RKO (cell line): ENCODE results near the gene PPFIBP1.
A peak's percentile ranks its signal among the peaks of the same experiment; 100 is the strongest.

Experiments
- DNase-seq: peaks from one replicate; pipeline ENCODE4 v3.0.0-alpha.2; 2016; ENCODE audit warnings: low spot score

The PPFIBP1 gene

DNA sequence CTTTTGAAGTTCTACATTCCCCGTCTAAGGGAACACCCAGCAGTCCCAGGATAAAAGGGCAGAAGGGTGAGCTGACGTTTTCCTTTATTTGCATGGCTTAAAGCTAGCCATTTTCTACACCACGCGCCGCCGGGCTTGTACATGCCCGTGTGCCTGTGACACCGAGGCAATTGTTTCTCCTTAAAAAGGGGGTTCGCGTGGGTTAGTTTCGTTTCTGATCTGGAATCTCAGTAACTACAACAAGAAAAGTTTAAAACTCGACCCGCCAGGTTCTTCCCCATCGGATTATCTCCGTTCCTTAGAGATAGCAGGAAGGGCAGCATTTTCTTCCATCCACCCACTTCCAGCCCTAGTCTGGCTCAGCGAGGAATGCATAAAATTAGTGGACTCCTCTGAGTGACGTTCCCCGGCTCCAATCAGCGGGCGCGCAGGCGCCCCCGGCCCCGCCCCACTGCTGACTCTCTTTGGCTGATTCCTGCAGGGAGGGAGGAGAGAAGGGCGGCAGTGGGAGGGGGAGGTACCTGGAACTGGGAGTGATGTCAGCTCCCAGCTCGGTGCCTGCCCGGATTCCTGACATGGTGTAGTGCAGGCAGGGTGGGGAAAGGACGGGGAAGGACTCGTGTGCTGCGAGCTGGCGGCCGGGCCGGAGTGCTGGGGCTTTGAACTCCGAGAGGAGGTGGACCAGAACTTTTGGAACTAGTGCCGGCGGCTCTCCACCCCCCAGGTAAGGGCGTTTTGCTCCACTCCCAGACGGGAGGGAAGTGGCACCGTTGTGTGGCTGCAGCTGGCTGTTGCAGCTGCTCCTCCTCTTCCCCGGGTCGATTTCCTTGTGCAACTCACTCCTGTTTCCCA, at the start of gene PPFIBP1:
Gene PPFIBP1, plus strand, starts transcription at position 565 of the 852 bp plus-strand sequence. CDS start 109,191 bp downstream, outside the sequence.
- peak; percentile 97 for DNase-seq

DNA sequence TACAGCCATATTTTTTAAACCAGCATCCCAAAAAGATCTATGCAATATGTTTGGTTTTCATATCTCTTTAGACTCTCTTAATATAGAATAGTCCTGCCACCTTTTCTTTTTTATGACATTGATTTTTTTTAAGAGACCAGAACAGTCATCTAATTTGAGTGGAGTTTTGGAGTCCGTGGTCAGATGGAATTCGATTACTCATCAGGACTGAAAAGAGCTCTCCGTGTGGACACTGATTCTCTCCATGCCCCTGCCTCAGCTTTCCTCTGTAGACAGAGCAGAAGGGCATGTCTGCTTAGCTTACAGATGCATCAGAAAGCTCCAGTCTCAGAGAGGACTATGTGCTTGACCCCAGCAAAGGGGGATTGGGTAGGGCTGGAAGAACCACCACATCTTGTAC, 49.7 kb upstream of the PPFIBP1 start:
- DNase-seq: peak; percentile 59

DNA sequence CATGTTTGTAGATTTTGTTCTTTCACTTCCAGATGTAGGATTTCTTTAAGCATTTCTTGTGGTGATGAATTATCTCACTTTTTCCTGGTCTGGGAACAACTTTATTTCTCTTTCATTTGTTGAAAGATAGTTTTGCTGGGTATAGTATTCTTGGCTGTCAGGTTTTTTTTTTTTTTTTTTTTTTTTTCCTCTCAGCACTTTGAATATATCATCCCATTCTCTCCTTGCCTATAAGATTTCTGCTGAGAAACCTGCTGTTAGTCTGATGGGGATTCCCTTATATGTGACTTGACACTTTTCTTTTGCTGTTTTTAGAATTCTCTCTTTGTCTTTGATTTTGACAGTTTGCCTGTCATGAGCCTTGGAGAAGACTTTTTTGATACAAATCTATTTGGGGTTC, 47.0 kb upstream of the PPFIBP1 start:
- DNase-seq: no peak

DNA sequence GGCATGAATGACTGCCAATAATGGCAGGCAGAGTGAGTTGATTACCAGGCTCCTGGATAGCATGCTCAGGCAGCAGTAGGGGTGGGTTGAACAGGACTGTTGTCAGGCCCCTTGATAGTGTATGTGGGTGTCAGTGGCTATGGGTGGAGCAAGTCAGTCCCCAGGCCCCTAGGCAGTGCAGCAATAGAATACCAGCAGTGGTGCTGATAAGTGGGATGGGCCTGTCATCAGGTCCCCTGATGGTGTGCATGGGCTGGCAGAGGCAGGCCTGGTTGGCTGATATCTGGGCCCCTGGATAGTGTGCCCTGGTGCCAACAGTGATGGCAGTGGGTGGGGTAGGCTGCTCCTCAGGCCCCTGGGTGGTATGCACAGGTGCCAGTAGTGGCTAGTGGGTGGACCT, 45.1 kb upstream of the PPFIBP1 start:
- no peak for DNase-seq

DNA sequence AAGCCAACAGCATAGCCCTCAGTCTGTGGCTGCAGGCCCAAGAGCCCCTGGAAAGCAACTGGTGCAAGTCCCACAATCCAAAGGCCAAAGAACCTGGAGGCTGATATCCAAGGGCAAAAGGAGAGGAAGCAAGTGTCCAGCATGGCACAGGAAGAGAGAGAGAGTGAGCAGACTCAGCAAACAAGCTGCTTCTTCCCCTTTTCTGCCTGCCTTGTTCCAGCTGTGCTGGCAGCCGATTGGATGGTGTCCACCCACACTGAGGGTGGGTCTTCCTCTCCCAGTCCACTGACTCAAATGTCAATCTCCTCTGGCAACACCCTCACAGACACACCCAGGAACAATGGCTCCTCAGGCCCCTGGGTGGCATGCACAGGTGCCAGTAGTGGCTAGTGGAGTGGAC, 44.0 kb upstream of the PPFIBP1 start:
- DNase-seq: no peak

DNA sequence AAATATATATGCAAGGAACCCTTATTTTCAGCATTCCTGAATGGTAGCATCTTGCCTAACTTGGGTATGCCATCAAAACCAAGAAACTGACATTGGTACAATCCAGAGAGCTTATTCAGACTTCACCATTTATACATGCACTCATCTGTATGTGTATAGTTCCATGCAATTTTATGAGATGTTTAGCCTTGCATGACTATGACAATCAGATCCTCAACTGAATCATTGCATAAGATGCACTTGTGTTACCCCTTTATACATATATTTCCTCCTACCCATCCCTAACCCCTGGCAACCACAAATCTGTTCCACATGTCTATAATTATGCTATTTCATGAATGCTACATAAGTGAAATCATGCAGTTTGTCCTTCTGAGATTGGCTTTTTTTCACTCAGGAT, 37.0 kb upstream of the PPFIBP1 start:
- DNase-seq: no peak

DNA sequence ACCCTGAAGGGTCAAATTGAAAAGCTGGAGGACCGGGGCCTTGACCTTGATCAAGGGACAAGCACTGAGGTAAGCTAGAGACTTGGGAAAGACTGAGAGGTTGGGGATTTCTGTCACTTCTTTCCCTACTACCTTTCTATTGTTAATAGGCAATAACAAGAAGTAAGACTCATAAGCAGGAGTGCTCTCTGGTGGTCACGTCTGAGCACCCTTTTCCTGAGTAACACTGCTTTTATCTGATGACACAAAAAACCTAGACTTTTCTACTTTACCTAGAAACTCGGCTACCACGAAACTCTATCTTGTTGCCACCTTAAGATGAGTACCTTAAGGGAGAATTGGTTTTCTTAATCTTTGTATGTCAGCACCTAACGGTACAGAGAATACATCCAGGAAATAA, 35.5 kb upstream of the PPFIBP1 start:
- no peak for DNase-seq

DNA sequence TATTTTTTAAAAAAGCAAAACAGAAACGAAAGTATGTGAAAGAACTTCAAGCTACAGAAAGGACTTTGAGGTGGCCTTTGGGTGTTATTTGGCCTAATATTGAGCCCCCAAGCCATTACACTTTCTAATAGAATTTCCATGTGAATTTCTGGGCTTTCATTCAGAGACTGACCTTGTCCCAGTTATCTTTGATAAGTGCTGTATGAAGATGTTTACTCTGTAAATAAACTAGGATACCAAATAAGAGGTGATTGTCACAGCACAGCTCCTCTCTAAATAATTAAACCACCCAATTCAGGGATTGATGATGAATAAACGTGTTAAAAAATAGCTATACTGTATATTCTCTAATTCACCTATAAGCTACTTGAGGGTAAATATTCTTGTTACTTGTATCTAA, 32.8 kb upstream of the PPFIBP1 start:
- DNase-seq: no peak

DNA sequence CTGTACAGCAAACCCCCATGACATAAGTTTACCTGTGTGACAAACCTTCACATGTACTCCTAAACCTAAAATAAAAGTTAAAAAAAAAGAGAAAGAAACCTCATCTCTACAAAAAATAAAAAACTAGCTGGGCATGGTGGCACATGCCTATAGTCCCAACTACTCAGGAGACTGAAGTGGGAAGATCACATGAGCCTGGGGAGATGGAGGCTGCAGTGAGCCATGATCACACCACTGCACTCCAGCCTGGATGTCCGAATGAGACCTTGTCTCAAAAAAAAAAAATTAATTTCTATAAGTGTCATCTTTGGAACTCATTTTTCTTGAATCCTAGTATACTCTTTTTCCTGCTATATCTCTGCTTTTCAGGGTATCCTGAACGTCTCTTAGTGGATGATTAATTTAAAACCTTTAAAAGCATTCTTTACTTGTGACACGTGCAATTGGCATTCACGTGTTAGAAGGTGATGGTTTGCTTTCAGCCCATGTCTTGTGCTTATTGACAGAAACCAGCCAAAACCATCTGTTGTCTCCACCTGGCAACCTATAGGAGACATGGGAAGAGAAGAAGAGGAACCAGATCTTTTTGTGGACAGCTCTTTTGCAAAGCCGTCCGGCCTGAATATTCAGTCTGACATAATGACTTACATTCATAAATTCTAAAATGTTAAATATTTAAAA, 30.6 kb upstream of the PPFIBP1 start:
- DNase-seq: peak; percentile 9

DNA sequence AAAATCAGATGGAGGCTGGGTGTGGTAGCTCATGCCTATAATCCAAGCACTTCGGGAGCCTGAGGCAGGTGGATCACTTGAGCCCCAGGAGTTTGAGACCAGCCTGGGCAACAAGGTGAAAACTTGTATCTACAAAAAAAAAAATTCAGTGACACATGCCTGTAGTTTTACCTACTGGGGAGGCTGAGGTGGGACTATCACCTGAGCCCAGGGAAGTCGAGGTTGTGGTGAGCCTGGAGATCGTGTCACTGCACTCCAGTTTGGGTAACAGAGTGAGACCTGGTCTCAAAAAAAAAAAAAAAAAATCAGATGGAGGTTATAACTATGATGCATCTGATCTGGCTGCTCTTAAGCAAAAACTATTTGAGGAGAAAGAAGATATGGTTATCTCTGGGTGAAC, 26.6 kb upstream of the PPFIBP1 start:
- no peak for DNase-seq

DNA sequence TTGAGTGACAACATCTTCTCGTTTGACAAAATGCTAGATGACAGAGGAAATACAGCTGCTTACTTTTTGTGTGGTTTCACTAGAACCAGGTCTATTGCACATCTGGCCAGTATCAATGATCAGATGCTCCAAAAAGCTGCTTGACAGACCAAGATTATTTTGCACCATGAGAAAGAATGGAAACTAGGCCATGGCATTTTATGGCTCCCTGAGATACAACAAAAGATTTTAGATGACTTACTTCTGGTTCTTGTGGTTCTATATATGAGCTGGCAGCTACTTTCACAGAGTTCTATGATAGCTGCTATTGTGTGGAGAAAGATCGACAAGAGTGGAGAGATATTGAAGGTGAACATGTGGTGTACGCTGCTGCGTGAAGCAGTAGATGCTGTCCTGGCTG, 25.9 kb upstream of the PPFIBP1 start:
- DNase-seq: no peak

DNA sequence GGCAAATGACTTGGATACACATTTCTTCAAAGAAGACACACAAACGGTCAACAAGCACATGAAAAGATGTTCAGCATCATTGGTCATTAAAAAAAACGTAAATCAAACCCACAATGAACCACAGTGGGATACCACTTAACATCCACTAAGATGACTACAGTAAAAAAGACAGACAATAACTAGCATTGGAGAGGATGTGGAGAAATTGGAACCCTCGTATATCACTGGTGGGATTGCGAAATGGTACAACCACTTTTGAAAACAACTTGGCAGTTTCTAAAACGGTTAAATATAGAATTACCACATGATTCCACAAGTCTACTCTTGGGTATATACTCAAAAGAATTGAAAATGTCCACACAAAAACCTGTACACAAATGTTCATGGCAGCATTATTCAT, 25.2 kb upstream of the PPFIBP1 start:
- DNase-seq: no peak

DNA sequence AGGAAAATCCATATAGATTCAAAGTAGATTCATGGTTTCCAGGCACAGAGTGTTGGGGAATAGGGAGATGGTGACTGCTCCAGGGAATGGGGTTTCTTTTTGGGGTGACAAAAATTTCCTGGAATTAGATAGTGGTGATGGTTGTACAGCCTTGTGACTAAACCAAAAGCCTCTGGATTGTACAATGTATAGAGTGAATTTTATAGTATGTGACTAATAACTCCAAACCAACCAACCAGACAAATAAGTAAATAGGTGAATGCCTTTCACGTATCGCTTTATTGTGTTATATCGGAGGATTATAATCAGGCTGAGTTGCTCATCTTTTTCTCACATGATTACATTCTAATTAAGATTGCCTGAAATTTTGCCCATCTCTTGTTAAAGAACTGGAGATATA, 24.6 kb upstream of the PPFIBP1 start:
- no peak for DNase-seq

DNA sequence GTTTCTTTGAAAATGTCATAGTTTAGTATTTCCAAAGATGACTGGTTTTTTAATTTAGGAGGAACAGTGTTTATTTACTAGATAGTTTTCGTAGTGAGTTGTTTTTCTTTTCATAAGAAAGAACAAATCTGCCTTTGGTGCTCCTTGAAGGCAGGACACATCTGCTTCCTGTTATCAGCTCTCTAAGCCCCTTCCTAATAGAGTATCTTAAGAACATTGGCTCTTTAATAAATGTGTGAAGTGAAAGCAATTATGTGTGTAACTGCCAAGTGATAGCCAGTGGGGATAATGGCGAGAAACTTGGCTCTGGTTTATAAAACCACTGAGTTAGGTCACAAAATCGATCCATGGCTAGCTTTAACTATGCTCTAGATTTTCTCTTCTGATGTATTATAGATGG, 23.5 kb upstream of the PPFIBP1 start:
- no peak for DNase-seq

DNA sequence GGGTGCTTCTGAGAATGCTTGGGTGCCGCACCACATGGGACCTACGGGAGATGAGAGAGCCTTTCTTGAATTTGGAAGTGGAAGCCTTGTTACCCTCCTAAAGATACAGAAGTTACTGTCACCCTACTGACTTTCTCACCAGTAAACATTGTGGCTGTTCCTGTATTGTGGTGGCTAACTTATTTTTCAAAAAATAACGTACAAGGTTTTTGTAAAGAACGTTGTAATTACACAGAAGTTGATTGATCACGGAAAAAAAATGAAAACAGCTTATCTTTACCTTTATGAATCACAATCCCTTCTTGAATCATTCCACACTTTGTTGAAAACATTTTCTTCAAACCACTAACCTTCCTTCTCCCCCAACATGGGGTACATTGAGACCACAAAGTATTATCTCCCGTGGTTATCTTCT, 22.0 kb upstream of the PPFIBP1 start:
- no peak for DNase-seq

DNA sequence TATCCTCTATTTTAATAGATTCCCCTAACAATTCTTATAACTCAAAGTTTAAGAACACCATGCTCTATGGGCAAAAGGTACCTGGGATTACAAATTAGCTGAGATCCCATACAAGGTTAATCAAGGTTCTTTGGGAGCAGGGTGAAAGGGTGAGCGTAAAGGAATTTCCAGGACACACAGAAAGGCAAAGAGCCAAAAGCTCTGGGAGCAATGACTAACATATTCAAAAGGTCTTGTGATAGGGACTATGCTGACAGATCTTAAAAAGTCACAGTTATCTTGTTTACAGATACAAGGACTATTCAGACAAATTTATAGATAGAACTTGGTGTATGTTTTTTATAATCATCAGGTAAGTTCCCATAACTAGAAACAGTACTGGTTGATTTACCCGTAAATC, 19.5 kb upstream of the PPFIBP1 start:
- no peak for DNase-seq

DNA sequence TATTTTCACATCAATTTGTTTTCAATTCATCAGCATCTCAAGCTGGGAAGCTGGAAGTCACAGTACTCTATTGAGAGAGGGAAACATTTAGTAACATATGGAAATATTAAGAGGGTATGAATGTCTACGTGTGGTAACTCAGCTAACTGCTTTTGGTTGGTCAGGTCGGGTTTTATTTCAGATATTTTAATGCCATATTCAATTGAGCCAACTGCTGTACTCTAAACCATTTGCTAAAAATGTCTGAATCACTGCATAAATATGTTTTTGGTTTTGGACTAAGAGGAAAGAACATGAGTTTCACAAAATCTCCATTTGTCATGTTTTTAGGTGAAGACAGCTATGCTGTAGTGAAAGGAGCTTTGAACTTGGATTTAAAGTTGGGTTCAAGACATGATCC, 18.9 kb upstream of the PPFIBP1 start:
- DNase-seq: no peak

DNA sequence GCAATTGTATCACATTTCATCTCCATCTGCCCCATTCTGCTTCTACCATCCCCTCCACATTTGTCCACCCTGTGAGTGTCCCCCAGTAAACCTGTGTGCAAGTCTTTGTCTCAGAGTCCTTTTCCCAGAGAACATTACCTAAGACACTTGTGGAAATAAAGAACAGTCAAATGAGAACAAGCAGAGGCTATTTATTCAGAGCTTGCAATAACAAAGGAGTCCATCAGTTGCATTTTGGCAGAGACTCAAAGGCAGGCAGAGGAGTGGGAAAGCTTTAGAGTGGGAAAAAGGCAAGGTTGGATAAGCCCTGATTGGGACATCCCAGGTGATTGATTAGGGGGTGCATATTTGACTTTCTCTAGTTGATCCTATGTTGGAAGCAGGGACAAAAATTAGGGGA, 18.2 kb upstream of the PPFIBP1 start:
- no peak for DNase-seq

DNA sequence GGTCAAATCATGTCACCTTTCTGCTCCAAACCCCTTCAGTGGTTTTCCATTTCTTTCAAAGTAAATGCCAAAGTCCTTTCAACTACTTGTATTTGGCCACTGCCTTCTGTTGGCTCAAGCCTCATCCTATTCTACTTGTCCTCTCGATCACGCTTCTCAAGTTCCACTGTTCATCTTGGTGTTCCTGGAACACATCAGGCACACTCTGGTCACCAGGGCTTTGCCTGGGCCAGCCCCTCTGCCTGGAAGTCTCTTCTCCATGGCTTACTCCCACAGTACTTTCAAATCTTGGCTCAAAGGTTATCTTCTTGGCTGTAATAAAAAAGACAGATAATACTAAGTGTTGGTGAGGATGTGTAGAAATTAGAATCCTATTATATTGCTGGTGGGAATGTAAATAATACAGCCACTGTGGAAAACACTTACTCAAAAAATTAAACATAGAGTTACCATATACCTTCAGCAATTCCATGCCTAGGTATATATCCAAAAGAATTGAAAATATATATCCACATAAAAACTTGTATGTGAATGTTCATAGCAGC, 17.3 kb upstream of the PPFIBP1 start:
- DNase-seq: no peak

DNA sequence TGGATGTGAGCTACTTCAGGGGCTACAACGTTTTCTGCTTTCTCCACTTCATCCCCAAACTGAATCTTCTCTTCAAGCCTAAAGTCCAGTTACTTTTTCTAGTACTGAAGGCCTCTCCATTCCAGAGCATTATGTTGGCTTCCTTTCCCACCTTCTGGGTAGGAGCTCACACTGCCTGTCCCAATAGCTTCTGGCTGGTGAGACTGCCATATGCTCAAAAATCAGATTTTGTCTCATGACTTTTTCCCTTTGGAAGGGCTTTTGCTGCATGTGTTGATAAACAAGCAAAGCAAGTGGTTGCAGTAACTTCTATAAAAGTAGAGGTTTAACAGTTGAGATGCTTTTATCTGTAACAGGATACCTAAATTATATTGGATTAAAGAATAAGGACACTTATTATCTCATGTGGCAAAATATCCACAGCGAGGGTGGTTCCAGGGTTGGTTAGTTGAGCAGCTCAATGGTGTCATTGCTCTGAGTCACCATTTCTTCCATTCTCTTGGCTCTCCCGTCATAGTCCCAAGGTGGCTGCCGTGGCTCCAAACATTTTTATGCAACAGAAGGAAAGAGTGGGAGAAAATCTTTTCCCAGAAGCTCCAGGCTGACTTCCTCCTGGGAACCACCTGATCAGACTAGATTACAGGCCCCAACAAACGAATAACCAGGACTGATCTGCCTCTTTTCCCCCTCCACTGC, 15.1 kb upstream of the PPFIBP1 start:
- DNase-seq: no peak

DNA sequence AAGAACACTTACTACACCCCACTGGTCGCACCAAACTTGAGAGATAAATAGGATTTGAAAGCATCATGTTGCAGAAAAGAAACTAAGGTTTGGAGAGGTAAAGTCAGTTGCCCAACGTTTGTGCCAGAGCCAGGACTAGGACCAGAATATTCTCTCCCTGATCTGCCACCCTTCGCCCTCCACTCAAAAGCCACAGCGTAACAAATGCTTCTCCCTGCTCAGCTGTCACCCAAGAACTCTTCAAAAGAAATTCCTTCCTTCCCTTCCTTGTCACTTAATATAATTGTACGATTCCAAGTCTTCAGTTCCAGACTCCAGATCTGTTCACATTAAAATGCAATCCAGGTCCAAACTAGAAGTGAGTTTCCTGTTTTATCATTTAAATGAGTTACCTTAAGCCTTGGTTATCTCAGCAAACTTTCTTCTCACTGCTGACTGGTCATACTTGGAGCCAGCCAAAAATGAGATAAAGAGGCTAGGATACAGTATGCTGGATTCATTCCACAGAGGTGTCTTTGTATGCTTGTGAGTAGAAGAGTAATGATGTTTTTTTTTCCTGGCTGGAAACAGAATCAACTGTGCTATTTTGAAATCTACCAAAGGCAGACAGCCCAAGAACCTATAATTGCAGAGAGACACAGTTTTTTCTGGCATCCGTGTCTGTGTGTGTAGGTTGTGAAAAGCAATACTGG, 12.8 kb upstream of the PPFIBP1 start:
- DNase-seq: no peak

DNA sequence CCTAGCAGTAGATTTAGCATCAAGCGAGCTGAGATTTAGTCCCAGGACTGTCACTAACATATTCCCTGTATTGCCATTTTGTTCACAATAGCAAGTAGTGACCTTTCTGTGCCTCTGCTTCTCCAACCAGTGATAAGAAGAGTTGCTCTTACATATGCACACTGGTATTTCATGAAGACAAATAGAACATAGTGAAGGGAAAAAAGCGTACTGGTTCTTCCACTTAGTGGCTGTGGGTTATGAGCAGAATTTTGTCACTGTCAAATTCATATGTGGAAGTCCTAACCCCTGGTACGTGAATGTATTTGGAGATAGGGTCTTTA, 12.3 kb upstream of the PPFIBP1 start:
- no peak for DNase-seq
